ENCODE data around the gene TMEM60. TPM values are rescaled to one million over a fixed set of nuclear protein-coding genes. Genes with fewer than 3 reads are reported as not detected.
A peak's percentile ranks its signal among the peaks of the same experiment; 100 is the strongest.

TMEM60 gene
- total and polyA plus RNA-seq, 2 of the 13 experiments (the other 11 are each of a cell fraction or from before 2014, with no cell fraction given) = 25.6 to 27.7 TPM

DNA sequence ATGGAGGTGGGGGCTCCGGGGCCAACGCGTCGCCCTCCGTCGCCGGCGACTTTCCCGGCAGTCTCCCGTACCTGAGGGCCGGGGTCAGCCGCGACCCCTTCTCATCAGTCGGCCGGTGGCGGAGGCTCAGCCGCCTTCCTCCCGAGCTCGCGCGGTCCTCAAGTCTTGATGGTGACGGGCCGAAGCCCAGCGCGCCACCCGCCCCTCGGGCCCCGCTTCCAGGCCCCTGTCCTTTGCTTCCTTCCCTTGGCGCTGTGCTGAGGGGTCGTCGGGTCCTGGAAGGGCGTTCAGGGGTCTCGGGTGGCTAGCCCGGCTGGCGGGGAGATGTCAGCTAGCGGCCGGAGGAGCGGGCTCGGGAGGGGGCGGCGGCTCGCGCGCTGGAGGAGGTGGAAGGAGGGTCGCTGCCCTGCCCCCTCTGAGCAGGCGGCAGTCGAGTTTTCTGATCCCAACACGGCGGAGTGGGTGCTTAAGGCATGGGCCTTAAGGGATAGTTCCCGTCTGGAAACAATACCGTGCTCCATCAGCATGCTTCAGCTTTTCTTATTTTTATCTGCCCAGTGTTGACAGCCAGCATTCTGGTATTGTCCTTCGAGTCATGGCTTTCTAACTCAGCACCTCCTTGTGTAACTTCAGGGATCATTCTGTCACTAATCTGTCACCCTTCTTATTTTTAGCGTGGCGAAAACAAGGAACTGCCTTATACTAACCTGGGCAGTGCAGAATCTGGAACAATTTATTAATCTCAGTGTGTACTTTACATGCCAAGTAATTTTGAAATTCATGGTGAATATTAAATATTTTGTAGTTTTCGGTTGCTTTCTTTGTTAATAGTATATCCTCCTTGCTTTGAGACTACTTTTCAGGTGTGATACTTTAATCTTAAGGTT is 1.1 kb upstream of the TMEM60 start (continued):
- TF ChIP-seq ZNF724P (CRISPR knock-in tag; IDR thresholded peaks at IDR 0.05; ENCODE audit: borderline replicate concordance) = no peak
- TF ChIP-seq, protein P1, sequence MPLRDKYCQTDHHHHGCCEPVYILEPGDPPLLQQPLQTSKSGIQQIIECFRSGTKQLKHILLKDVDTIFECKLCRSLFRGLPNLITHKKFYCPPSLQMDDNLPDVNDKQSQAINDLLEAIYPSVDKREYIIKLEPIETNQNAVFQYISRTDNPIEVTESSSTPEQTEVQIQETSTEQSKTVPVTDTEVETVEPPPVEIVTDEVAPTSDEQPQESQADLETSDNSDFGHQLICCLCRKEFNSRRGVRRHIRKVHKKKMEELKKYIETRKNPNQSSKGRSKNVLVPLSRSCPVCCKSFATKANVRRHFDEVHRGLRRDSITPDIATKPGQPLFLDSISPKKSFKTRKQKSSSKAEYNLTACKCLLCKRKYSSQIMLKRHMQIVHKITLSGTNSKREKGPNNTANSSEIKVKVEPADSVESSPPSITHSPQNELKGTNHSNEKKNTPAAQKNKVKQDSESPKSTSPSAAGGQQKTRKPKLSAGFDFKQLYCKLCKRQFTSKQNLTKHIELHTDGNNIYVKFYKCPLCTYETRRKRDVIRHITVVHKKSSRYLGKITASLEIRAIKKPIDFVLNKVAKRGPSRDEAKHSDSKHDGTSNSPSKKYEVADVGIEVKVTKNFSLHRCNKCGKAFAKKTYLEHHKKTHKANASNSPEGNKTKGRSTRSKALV (CRISPR knock-in tag; IDR thresholded peaks at IDR 0.05) = no peak
- TF ChIP-seq SIN3B (IDR thresholded peaks at IDR 0.05; ENCODE audit: low read length) = no peak
- no peak for TF ChIP-seq POLR2AphosphoS2 (IDR thresholded peaks at IDR 0.05; ENCODE audit: low read depth, low read length)
- no peak for TF ChIP-seq U2AF1 (optimal IDR thresholded peaks at IDR 0.05; ENCODE audit: low read depth, low read length)
- TF ChIP-seq MTA3 (CRISPR knock-in tag; IDR thresholded peaks at IDR 0.05) = no peak
- no peak for TF ChIP-seq NR2F1 (CRISPR knock-in tag; IDR thresholded peaks at IDR 0.05)
- TF ChIP-seq, protein P2, sequence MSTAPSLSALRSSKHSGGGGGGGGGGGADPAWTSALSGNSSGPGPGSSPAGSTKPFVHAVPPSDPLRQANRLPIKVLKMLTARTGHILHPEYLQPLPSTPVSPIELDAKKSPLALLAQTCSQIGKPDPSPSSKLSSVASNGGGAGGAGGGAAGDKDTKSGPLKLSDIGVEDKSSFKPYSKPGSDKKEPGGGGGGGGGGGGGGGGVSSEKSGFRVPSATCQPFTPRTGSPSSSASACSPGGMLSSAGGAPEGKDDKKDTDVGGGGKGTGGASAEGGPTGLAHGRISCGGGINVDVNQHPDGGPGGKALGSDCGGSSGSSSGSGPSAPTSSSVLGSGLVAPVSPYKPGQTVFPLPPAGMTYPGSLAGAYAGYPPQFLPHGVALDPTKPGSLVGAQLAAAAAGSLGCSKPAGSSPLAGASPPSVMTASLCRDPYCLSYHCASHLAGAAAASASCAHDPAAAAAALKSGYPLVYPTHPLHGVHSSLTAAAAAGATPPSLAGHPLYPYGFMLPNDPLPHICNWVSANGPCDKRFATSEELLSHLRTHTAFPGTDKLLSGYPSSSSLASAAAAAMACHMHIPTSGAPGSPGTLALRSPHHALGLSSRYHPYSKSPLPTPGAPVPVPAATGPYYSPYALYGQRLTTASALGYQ (CRISPR knock-in tag; IDR thresholded peaks at IDR 0.05) = no peak
- TF ChIP-seq, protein P3, sequence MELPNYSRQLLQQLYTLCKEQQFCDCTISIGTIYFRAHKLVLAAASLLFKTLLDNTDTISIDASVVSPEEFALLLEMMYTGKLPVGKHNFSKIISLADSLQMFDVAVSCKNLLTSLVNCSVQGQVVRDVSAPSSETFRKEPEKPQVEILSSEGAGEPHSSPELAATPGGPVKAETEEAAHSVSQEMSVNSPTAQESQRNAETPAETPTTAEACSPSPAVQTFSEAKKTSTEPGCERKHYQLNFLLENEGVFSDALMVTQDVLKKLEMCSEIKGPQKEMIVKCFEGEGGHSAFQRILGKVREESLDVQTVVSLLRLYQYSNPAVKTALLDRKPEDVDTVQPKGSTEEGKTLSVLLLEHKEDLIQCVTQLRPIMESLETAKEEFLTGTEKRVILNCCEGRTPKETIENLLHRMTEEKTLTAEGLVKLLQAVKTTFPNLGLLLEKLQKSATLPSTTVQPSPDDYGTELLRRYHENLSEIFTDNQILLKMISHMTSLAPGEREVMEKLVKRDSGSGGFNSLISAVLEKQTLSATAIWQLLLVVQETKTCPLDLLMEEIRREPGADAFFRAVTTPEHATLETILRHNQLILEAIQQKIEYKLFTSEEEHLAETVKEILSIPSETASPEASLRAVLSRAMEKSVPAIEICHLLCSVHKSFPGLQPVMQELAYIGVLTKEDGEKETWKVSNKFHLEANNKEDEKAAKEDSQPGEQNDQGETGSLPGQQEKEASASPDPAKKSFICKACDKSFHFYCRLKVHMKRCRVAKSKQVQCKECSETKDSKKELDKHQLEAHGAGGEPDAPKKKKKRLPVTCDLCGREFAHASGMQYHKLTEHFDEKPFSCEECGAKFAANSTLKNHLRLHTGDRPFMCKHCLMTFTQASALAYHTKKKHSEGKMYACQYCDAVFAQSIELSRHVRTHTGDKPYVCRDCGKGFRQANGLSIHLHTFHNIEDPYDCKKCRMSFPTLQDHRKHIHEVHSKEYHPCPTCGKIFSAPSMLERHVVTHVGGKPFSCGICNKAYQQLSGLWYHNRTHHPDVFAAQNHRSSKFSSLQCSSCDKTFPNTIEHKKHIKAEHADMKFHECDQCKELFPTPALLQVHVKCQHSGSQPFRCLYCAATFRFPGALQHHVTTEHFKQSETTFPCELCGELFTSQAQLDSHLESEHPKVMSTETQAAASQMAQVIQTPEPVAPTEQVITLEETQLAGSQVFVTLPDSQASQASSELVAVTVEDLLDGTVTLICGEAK (IDR thresholded peaks at IDR 0.05) = no peak
- TF ChIP-seq, protein P3 (CRISPR knock-in tag; IDR thresholded peaks at IDR 0.05) = no peak
- TF ChIP-seq ZNF773 (CRISPR knock-in tag; IDR thresholded peaks at IDR 0.05; ENCODE audit: borderline replicate concordance) = no peak
- no peak; the same call in 1 of the 2 replicates for TF ChIP-seq ZNF430 (CRISPR knock-in tag; IDR thresholded peaks at IDR 0.05)
- TF ChIP-seq PAX8 (CRISPR knock-in tag; IDR thresholded peaks at IDR 0.05; ENCODE audit: borderline replicate concordance) = no peak
- peak; percentile 24; the same call in 1 of the 2 replicates for TF ChIP-seq ZNF383 (CRISPR knock-in tag; IDR thresholded peaks at IDR 0.05; ENCODE audit: borderline replicate concordance)
- no peak for TF ChIP-seq NPAS2 (CRISPR knock-in tag; IDR thresholded peaks at IDR 0.05; ENCODE audit: borderline replicate concordance)

All from HepG2 (cell line).